Skin epidermis (tissue), 12 donors: ENCODE results near the gene GLYR1.

ENCODE experiments used
- H3K27ac ChIP-seq, 21 experiments: fragments of 200-600 bp; sonication (generic) in 11 of 21; one replicate each; pipeline ENCODE4 v1.5.0; 2020; ENCODE audit warnings: mild to moderate bottlenecking in 3 of 21, inconsistent platforms in 2 of 21, moderate library complexity in 2 of 21
- H3K4me3 ChIP-seq, 7 experiments: fragments of 200-600 bp; sonication (generic) in 2 of 7; one replicate each; pipeline ENCODE4 v1.5.0; 2020; ENCODE audit warnings: inconsistent platforms in 2 of 7, mild to moderate bottlenecking in 2 of 7, moderate library complexity in 1 of 7

The GLYR1 gene

DNA sequence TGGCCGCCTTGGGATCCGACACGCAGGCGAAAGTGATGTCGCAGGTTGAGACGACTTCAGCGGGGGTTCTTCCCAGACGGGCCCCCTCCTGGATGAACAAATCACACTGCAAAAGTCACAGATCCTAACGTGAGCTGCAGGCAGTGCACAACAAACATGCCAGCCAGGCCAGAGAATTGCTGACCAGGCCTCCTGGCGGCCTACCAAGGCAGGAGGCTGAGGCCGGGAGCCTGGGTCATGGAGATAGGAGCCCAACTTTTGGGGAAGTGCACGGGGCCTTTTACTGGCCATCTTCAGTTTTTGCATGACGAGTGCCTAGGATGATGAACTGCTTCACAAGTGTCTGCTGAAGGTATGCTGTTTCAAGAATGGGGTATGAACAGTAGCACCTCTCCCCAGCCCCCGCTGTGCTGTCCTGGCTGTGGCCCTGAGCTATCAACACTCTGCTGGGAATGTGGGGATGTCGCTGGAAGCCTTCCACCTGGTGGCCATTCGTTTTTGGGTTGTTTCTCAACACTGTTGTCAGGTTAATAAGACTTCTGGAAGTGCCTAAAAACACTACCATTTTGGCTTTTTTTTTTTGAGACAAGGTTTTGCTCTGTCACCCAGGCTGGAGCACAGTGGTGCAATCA lies 32.4 kb downstream of the GLYR1 start:
- Histone ChIP-seq H3K27ac (no peak overlapping the region), H3K4me3 (no peak overlapping the region)

DNA sequence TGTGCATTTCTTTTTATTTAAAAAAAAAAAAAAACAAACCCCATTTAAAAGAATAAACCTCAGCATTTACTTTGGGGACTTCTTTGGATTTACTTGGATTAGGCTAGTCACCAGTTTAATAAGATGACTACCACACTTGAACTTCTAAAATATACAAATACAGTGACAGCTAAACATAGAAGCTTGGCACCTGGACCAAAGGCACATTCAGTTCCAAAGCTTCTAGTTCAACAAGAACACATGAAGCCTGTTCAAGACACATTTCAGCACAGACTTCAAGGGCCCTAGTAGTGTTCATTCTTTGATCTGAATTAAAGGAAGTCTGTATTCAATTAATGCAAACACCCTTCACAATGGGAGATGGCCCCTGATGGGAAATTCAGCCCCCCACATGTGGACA lies 33.0 kb downstream of the GLYR1 start:
- no peak overlapping the region for H3K4me3 ChIP-seq
- no peak overlapping the region for H3K27ac ChIP-seq

DNA sequence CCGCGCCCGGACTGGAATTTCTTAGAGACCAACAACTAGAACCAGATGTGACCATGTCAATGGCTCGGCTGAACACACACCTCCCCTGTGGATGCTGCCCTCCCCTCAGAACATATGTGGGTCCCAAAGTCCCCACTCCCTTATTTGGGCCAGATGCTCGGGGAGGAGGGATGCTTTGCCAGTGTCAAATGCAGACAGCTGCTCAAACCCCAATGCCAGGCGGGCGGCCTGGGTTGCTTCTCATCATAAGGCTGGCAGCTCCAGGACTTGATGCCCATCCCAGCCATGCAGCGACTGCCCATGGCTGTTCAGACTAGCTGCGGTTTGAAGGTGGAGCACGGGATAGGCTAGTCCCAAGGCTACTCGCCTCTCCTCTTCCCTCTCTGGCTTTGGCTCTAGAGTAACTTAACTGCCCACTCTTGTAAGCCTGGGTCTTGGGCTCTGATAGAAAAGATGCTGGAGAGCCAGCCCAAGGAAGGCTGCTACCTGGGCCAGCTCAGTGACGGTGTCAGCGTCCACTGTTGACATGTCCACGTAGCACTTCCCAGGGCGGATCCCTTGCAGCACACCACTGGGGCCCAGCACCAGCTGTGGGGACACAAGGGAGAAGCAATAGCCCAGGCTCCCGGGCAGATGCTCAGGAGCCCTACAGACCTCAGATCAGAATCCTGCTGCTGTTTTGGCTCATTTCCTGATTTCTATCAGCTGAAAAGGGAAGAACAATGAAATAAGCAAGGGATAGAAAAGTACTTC lies 33.7 kb downstream of the GLYR1 start:
- no peak overlapping the region for H3K4me3 ChIP-seq
- no peak overlapping the region for H3K27ac ChIP-seq

DNA sequence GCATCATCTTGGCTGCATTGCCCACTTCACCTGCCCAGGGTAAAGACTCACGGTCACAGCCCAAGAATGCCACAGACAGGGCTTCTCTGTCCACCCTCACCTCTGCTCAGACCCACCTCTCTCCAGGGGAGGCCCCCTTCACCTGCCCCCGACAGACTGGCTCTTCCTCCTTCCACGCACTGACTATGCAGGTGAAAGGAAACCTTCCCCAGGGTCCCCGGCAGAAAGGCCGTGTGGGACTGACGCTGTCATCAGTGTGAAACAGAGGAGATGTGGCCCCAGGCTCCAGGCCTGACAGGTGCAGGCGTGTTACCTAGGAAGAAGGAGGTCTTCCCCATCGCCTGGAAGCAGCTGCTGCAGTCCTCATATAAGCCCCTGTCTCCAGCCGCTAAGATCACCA lies 35.3 kb downstream of the GLYR1 start:
- no peak overlapping the region for H3K4me3 ChIP-seq
- no peak overlapping the region for H3K27ac ChIP-seq

DNA sequence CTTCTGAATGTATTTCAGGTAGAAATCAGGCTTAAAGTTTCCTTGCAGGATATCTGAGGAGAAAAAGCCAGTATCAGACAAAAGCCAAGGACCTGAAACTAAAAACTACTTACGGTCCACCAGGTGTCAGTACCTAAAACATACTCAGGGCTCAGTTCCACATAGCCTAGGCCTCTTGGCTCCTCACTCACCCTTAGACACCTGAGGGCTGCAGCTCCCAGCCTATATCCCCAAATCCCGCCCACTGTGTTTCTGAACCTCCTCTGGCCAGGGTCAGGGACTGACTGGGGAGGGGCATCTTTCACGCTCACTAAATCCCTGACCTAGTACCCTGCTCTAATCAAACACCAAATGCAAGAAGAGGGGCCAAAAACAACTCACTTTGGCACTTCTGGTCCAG lies 35.8 kb downstream of the GLYR1 start:
- no peak overlapping the region for H3K27ac ChIP-seq

DNA sequence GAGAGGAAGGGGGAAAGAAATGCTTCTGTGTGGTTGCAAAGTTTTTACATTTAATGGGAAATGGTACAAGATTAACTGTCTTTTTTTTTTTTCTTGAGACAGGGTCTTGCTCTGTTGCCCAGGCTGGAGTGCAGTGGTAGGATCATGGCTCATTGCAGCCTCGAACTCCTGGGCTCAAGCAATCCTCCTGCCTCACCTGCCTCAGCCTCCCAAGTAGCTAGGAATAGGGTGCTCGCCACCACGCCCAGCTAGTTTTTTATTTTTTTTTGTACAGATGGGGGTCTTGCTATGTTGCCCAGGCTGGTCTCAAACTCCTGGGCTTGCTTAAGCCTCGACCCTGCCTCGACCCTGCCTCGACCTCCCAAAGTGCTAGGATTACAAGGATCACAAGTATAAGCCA lies 40.8 kb downstream of the GLYR1 start:
- no peak overlapping the region for H3K4me3 ChIP-seq
- no peak overlapping the region for H3K27ac ChIP-seq

More for the DNA sequence above, 35.8 kb downstream of the GLYR1 start:
- no peak overlapping the region for H3K4me3 ChIP-seq

DNA sequence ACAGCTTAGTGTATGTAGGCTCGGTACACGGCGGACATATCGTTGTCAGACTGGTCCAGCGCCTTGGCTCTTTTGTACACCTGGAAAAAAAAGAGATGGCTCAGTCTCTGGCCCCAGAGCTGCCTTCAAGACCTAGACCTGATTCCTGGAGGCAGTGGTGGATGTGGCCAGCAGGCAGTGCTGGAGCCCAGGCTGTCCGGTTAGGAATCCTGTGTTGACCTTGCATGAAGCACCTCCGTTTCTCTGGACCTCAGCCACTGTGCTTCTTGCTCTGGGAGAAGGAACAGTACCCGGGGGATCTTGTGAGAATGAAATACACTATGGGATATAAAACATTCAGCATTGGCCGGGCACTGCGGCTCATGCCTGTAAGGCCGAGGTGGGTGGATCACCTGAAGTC lies 41.9 kb downstream of the GLYR1 start:
- no peak overlapping the region for H3K27ac ChIP-seq
- no peak overlapping the region for H3K4me3 ChIP-seq

DNA sequence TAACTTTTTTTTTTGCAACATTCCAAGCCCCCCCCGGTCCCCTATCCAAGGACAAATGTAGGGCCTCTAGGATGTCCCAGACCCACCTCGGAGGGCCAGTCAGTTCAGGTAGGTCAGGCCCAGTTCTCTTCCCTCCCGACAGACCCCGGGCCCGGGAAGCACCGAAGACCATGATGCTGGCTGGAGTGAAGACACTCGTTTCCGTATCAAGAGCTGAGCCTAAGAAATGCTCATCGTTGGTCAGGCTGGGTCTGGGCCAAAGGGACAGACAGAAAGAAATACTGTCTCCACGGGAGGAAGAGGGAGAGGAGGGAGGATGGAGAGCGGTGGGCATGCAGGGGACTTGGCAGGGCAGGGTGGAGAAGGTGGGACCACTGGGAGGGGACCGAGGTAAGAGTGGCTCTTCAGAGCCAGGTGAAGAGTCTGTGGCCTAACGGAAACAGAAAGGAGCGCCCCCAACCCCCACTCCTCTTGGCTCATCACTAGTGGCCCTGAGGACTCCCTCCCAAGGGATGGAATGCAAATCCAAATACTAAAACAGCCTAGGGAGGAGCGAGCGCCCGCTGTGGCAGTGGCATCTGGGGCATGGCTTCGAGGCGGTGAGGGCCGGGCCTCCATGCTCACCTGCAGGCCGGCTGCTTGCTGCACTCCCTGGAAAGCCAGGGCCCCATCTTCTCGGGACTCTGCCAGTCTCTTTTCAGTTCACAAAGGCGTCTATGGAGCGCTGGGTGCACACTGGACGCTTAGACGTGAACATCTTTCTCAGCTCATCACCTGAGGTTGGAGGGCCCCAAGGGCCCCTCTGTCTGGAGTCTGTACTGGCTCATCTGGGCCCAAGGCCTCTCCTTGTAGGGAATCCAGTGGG lies 43.0 kb downstream of the GLYR1 start:
- H3K27ac ChIP-seq: peak overlapping the region in 1 of 21 experiments; percentile 7
- no peak overlapping the region for H3K4me3 ChIP-seq

DNA sequence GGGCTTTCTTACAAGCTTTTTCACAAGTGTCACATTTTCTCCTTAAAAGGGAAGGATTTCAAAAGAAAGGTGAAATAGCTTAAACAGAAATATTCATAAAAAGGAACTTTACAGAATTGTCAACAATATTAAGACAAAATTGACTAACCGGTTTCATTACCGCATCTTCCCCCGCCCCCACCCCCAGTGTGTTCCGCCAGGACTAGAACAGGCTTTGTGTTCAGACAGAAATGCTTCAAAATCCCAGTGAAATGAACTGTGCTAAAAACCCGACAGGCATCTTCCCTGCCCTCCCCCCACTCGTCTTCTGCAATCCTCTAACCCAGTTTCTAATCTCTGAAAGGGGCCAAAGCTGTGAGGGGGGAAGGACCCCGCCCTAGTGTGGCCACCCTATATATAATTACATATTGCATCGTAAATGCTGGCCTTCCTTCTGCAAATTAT lies 43.7 kb downstream of the GLYR1 start:
- Histone ChIP-seq H3K4me3 (peak overlapping the region in 6 of 7 experiments; percentile 78 to 95 (median 84)), H3K27ac (peak overlapping the region in 8 of 21 experiments; percentile 75 to 93 (median 90))

DNA sequence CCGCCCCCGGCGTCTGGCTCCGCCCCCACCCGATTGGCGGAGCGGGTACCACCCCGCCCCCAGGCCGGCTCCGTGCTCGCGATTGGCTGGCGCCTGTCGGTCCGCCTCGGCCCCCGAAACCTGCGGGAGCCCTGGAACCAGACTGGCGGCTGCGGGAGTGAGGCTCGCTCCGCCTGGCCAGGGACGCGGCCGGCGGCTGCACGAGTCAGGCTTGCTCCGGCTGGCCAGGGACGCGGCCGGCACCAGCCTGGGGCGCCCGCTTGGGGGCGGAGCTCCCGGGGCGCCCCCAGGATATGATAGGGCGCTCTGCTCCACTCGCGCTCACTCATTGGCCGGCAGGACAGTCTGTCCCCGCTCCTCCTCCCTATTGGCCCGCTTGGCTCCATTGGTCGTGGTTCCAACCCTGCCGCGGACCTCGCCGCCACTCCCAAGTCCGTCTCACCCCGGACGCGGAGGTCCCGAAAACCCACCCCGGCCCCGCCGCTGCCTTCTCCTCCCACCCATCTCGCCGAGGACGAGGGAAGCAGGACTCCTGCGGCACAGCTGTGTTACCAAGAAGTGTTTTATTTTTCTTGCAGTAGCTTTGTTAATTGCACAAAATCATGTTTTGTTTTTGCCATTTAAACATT lies 44.3 kb downstream of the GLYR1 start:
- peak overlapping the region; percentile 78 to 95 (median 84) for H3K4me3 ChIP-seq
- H3K27ac ChIP-seq: peak overlapping the region; percentile 45 to 93 (median 81)

DNA sequence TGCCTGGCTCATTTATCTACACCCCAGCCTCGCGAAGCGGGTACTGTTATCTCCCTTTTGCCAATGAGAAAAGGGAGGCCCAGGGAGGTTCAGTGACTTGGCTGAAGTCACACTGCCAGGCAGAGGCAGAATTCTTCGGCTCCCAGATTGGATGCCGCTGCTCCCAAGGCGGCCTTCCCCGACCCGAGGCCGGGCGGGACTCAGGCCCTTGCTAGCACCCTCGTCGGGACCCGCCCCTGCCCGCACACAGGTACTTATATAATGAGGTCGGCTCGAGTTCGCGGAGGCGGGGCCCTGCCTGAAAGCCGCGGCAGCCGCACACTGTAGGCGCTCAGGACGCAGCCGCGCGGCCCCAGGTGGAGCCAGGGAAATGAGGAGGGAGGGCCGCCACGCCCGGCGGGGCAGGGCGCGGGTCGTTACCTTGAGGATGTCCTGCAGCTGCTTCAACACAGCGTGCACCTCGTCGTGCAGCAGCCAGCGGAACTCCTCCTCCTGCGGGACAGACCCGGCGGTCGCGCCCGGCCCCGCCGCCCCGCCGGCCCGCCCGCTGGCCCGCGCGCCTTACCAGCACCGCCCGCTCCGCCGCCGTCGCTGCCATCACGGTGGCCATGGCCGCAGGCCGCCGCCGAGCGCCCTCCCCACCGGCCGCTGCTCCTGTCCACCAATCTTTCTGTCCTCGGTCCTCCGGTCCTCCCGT lies 45.0 kb downstream of the GLYR1 start, which contains the start of gene ROGDI:
Gene ROGDI, minus strand, starts transcription at position 672 of the 697 bp plus-strand sequence. Its CDS starts 62 bp downstream, at position 610.
- peak within 1 kb of the TSS; percentile 78 to 95 (median 84) for H3K4me3 ChIP-seq
- H3K27ac ChIP-seq: peak within 1 kb of the TSS; percentile 45 to 93 (median 81)

DNA sequence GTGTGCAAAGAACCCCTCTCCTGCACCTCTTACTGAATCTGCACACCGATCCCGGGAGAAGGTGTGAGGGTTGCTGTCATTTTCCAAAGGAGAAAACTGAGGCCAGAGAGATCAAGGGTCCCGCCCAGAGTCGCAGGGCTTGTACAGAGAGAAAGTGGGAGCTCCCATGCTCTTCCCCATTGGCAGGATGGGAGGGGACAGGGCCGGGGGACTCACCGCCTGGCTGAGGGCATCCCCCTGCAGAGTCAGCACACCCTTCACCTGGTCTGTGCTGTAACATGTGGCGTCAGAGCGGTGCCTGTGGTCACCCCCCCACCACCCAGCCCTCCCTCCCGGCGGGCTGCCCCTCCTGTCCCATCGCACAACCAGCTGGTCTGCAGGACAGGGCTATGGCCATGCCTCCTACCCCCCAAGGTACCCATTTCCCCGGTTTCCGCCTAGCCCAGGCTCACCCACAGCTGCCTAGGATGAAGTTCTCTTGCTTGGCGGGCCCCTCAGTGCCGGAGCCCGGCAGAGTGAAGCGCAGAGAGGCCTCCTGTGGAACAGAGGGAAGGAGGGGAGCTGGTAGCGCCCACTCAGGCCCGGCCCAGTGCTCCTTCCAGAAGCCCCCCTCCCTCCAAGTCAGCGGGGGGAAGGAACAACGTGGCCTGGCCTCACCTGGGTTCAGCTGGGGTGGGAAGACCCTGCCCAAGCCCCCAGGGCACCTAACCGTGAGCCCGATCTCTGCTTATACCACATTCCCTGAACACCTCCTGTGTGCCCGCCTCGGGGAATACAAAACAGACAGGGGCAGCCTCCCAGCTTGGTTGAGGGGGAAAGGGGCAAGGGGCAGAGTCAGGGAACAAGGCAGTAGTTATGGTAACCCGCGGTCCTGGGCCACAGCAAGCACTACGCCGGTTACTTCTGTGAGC lies 45.8 kb downstream of the GLYR1 start:
- Histone ChIP-seq H3K27ac (peak overlapping the region in 19 of 21 experiments; percentile 23 to 93 (median 69)), H3K4me3 (peak overlapping the region; percentile 78 to 95 (median 84))

DNA sequence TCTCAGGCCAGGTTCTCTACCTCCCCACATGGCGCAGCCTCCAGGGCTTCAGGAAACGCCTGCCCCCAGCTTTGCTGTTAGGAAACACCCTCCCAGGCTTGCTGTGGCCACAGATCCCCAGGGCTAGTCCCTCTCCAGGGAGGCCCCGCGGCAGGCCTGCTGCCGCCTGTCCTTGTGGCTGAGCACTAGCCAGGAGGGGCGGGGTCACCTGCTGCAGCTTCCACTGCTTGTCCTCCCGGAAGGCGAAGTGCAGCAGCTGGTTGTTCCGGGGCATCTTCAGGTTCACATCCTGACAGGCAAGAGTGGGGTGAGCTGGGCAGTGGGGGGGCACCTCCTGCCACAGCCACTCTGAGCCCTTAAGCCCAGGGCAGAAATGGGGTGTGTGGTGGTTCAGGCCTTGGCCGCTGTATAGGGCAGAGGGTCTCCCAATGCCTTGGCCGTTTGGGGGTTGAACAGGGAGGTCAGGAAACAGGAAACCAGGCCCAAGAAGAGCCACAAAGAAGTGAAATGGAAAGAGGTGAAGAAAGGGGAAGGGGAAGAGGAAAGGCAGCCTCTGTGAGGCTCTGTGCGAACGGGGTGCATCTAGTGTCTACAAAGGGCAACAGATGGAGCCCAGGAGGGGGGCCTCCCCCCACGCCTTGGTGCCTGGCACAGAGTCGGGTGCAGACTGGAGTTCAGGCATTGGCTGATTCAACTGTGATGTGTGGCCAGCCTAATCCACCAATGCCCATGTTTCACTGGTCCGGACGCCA lies 46.6 kb downstream of the GLYR1 start:
- Histone ChIP-seq H3K27ac (no peak overlapping the region), H3K4me3 (no peak overlapping the region)

DNA sequence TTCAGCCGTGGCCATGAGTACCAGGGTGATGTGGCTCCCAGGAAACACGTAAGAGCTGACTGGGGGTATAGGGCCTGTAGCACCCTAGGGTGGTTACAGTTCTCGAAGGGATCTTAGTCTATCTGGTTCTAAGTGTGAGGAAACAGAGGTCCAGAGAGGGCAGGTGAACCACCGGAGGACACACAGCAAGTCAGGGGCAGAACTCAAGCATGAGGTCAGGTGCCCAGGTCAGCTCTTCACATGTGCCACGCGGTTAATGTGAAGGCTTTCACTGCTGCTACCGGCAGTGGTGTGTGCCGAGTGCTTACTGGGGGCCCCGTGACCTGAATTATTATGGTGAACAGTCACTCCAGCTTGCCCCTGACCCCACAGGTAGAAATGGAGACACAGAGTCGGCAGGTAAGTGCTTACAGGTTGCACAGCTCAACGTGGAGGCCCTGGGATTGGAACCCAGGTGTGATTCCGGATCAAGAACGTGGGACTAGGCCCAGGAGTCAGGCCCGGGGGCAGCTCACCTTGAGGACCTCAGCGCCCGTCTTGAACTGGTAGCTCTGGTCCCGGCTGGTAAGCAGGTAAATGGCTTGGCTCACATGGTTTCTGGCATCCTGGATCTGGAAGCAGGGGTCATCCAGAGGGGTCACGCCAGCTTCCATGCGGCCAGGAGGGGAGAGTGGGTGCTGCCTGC lies 47.8 kb downstream of the GLYR1 start:
- H3K27ac ChIP-seq: no peak overlapping the region
- H3K4me3 ChIP-seq: no peak overlapping the region

DNA sequence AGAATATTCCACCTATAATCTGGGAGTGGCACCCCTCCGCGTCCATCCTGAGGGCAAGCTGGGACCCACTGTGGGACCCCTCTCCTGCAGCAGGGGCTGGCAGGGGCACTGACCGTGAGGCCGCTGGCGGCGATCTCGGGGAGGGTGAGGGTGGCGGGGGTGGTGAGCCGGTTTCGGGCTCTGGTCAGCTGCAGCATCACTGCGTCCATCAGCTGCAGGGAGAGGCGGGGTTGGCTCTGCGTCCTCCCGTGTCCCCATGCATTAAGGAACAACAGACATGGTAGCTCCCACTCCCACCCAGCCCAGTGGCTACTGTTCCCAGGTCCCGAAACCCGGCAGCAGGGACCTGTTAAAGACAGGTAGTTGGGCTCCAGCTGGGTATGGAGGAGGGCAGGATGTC lies 48.6 kb downstream of the GLYR1 start:
- no peak overlapping the region for H3K27ac ChIP-seq
- H3K4me3 ChIP-seq: no peak overlapping the region

DNA sequence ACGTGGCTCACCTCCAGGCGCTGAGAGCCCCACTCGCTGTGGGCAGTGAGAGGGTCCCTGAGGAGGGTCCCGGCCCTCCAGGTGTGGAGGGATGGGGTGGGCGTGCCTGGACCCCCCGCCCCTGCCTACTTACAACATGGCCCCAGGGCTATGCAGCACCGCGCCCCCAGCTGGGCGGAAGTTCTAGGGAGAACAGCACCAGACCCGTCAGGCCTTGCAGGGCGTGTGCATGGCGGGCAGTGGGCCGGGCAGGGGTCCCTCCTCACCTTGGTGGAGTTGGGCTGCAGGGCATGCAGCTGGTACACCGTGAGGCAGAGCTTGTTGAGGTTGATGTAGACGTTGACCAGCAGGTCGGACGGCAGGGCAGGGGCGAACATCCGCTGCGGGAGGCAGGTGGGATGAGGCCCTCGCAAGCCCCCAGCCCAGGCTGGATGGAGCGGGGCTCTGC lies 49.3 kb downstream of the GLYR1 start:
- Histone ChIP-seq H3K27ac (no peak overlapping the region), H3K4me3 (no peak overlapping the region)
